Osteoblast (primary cell): ENCODE measurements around the gene NLGN3. TPM values are rescaled to one million over a fixed set of nuclear protein-coding genes. Genes with fewer than 3 reads are reported as not detected.

Experiments used
- DNase-seq: peaks from one replicate; pipeline ENCODE4 v3.0.0; 2011; ENCODE audit warnings: low spot score, mixed read lengths; ENCODE audit not compliant: insufficient read length; ENCODE audit errors: missing footprints
- H2AFZ ChIP-seq: 2 replicates; pipeline ENCODE4 v1.6.0; 2011; ENCODE audit warnings: mild to moderate bottlenecking, low read length
- H3K27ac ChIP-seq: 2 replicates; pipeline ENCODE4 v1.5.1; 2011; ENCODE audit warnings: mild to moderate bottlenecking, low read depth, low read length, moderate library complexity
- H3K27me3 ChIP-seq: 2 replicates; pipeline ENCODE4 v1.6.0; 2012; ENCODE audit warnings: mild to moderate bottlenecking, control low read depth, inconsistent platforms, low read length, moderate library complexity; ENCODE audit not compliant: insufficient read depth
- H3K36me3 ChIP-seq: 2 replicates; pipeline ENCODE4 v1.5.1; 2011; ENCODE audit warnings: mild to moderate bottlenecking, low read length, control low read depth, moderate library complexity; ENCODE audit not compliant: insufficient read depth
- H3K4me1 ChIP-seq: 2 replicates; pipeline ENCODE4 v1.5.1; 2011; ENCODE audit warnings: mild to moderate bottlenecking, low read length, control low read depth, moderate library complexity; ENCODE audit not compliant: insufficient read depth
- H3K4me2 ChIP-seq: 2 replicates; pipeline ENCODE4 v1.6.0; 2011; ENCODE audit warnings: mild to moderate bottlenecking, low read length; ENCODE audit not compliant: insufficient read depth
- H3K4me3 ChIP-seq: fragments of 200-600 bp; sonication (generic); 3 replicates; pipeline ENCODE4 v1.5.1; 2012; ENCODE audit warnings: mild to moderate bottlenecking, low read length, inconsistent platforms; ENCODE audit not compliant: insufficient read depth
- H3K79me2 ChIP-seq: 2 replicates; pipeline ENCODE4 v1.6.0; 2012; ENCODE audit warnings: mild to moderate bottlenecking, low read length, control low read depth, inconsistent platforms; ENCODE audit not compliant: insufficient read depth
- H3K9me3 ChIP-seq: 2 replicates; pipeline ENCODE4 v1.5.1; 2011; ENCODE audit warnings: low read depth, low read length, control low read depth
- H4K20me1 ChIP-seq: 2 replicates; pipeline ENCODE4 v1.6.0; 2012; ENCODE audit warnings: mild to moderate bottlenecking, low read length, control low read depth; ENCODE audit not compliant: insufficient read depth
- CTCF ChIP-seq: IDR thresholded peaks from 2 replicates; pipeline ENCODE4 v1.5.1; 2011; ENCODE audit warnings: mild to moderate bottlenecking, low read depth, low read length, moderate library complexity; ENCODE audit errors: extremely low read depth
- total RNA-seq: library from RNA; depleted of rRNA; stranded (reverse); fragments of >200 nt; gene quantifications from 2 replicates; pipeline ENCODE4 v1.2.3, GENCODE V29; 2012

NLGN3 gene
- total RNA-seq, 1 donor: 0.36 TPM

GRCh38 chrX:71162981-71163380, 18.3 kb downstream of the NLGN3 start:
- H3K79me2 ChIP-seq: no peaks in the 10 kb centered on the region
- H3K4me3 ChIP-seq: no peak overlapping the region
- H3K27ac ChIP-seq: no peak overlapping the region
- H3K4me1 ChIP-seq: no peaks in the 10 kb centered on the region
- DNase-seq: no peak
- no peak for TF ChIP-seq CTCF
- H3K9me3 ChIP-seq: no peaks in the 10 kb centered on the region
- H4K20me1 ChIP-seq: no peaks in the 10 kb centered on the region
- H3K27me3 ChIP-seq: peaks cover 10% of the 10 kb centered on the region
- H2AFZ ChIP-seq: no peak overlapping the region
- no peaks in the 10 kb centered on the region for H3K36me3 ChIP-seq
- no peak overlapping the region for H3K4me2 ChIP-seq

DNA sequence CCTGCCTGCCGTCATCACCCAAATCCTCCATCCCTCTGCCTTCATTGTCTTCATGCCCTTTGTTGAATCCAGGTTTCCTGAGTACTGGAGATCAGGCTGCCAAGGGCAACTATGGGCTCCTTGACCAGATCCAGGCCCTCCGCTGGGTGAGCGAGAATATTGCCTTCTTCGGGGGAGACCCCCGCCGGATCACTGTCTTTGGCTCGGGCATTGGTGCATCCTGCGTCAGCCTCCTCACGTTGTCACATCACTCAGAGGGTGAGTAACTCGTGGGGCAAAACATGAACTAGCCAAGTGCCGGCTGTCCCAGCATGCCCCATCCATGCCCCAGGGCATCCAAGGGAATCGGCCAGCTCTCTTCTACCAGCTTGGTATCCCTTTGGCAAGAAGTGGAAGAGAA, 19.4 kb downstream of the NLGN3 start:
- no peak overlapping the region for H3K4me3 ChIP-seq

GRCh38 chrX:71166461-71166860, 21.8 kb downstream of the NLGN3 start:
- Histone ChIP-seq H4K20me1 (no peaks in the 10 kb centered on the region), H3K4me3 (no peak overlapping the region), H3K79me2 (no peaks in the 10 kb centered on the region), H3K27ac (no peak overlapping the region), H2AFZ (no peak overlapping the region), H3K36me3 (no peaks in the 10 kb centered on the region), H3K9me3 (no peaks in the 10 kb centered on the region), H3K4me1 (no peaks in the 10 kb centered on the region), H3K4me2 (no peak overlapping the region), H3K27me3 (peaks cover 6% of the 10 kb centered on the region)
- no peak for DNase-seq
- TF ChIP-seq CTCF: no peak

More for the DNA sequence above, 19.4 kb downstream of the NLGN3 start:
- no peaks in the 10 kb centered on the region for H3K4me1 ChIP-seq
- no peak overlapping the region for H2AFZ ChIP-seq
- H3K27ac ChIP-seq: no peak overlapping the region
- DNase-seq: peak; percentile 47
- H3K9me3 ChIP-seq: no peaks in the 10 kb centered on the region
- no peaks in the 10 kb centered on the region for H4K20me1 ChIP-seq
- H3K27me3 ChIP-seq: peaks cover 10% of the 10 kb centered on the region
- H3K36me3 ChIP-seq: no peaks in the 10 kb centered on the region
- H3K4me2 ChIP-seq: no peak overlapping the region
- no peaks in the 10 kb centered on the region for H3K79me2 ChIP-seq
- no peak for TF ChIP-seq CTCF

DNA sequence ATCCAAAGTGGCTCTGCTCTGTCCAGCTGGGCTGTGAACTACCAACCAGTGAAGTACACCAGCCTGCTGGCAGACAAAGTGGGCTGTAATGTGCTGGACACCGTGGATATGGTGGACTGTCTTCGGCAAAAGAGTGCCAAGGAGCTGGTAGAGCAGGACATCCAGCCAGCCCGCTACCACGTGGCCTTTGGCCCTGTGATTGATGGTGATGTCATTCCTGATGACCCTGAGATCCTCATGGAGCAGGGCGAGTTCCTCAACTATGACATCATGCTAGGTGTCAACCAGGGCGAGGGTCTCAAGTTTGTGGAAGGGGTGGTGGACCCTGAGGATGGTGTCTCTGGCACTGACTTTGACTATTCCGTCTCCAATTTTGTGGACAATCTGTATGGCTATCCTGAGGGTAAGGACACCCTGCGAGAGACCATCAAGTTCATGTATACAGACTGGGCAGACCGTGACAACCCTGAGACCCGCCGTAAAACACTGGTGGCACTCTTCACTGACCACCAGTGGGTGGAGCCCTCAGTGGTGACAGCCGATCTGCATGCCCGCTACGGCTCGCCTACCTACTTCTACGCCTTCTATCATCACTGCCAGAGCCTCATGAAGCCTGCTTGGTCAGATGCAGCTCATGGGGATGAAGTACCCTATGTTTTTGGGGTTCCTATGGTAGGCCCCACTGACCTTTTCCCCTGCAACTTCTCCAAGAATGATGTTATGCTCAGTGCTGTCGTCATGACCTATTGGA, 22.6 kb downstream of the NLGN3 start:
- H2AFZ ChIP-seq: no peak overlapping the region
- no peaks in the 10 kb centered on the region for H3K9me3 ChIP-seq
- no peaks in the 10 kb centered on the region for H4K20me1 ChIP-seq
- H3K36me3 ChIP-seq: no peaks in the 10 kb centered on the region
- H3K27ac ChIP-seq: no peak overlapping the region
- peaks cover 7% of the 10 kb centered on the region for H3K27me3 ChIP-seq
- no peak for TF ChIP-seq CTCF
- H3K4me2 ChIP-seq: no peak overlapping the region
- H3K4me1 ChIP-seq: no peaks in the 10 kb centered on the region
- H3K4me3 ChIP-seq: no peak overlapping the region
- no peak for DNase-seq
- no peaks in the 10 kb centered on the region for H3K79me2 ChIP-seq
